Ovary (tissue), 9 donors: Measurements from ENCODE around the gene TOMM70. TPM values are rescaled to one million over a fixed set of nuclear protein-coding genes. Genes with fewer than 3 reads are reported as not detected.
A peak's percentile ranks its signal among the peaks of the same experiment; 100 is the strongest.
"Not testable (repeated sequence)": the region's sequence is repeated elsewhere in the genome, so short reads cannot be mapped to it uniquely, and the experiment has no call there.

ENCODE experiments used
- DNase-seq, 5 donors: peaks; one replicate each; pipeline ENCODE4 v3.0.0-alpha.2; 2019 to 2020
- H3K27ac ChIP-seq, 2 donors: fragments of 200-600 bp; one replicate each; pipeline versions ENCODE4 v1.5.1 to v1.8.0; 2019 to 2022
- H3K27me3 ChIP-seq: fragments of 200-600 bp; one replicate; pipeline ENCODE4 v1.8.0; 2022
- H3K36me3 ChIP-seq: fragments of 200-600 bp; sonication (generic); one replicate; pipeline ENCODE4 v1.5.1; 2019
- H3K4me1 ChIP-seq: one replicate; pipeline ENCODE4 v1.8.1; 2013; ENCODE audit warnings: mild to moderate bottlenecking, moderate library complexity; ENCODE audit not compliant: insufficient read depth
- H3K4me3 ChIP-seq: fragments of 200-600 bp; sonication (generic); one replicate; pipeline ENCODE4 v1.5.1; 2017
- H3K9me3 ChIP-seq, 2 donors: fragments of 200-600 bp in 1 of 2; sonication (generic) in 1 of 2; one replicate each; pipeline versions ENCODE4 v1.5.1 to v1.8.1; 2013 to 2019; ENCODE audit warnings: mild to moderate bottlenecking in 1 of 2, moderate library complexity in 1 of 2
- CTCF ChIP-seq, 3 donors: fragments of 450-650 bp in 2 of 3; fragments of 200-600 bp in 1 of 3; IDR thresholded peaks; one replicate each; pipeline versions ENCODE4 v1.5.1 to v1.8.0; 2016 to 2022; ENCODE audit warnings: antibody characterized with exemption in 3 of 3, mild to moderate bottlenecking in 1 of 3
- EP300 ChIP-seq: sonication (generic); formaldehyde crosslinking; IDR thresholded peaks from one replicate; pipeline ENCODE4 v1.6.1; 2017; ENCODE audit warnings: antibody characterized with exemption
- POLR2A ChIP-seq: fragments of 450-650 bp; IDR thresholded peaks from one replicate; pipeline ENCODE4 v1.6.1; 2017; ENCODE audit warnings: antibody characterized with exemption, mild to moderate bottlenecking, moderate library complexity
- whole genome bisulfite sequencing, 3 donors: extraction: QIAGEN DNeasy Blood & Tissue Kit in 1 of 3; methylation state at CpG; one replicate each; pipeline versions ENCODE4 v1.1.5 to v1.1.7; 2013 to 2017; 5-methylcytosine and 5-hydroxymethylcytosine counted together
- intact Hi-C, 4 donors: fragments of 100-400 bp; cut with DNase I; formaldehyde crosslinking; loops; one replicate each; pipeline versions ENCODE4 v1.11.0 to v1.15.1; 2022 to 2023
- polyA plus RNA-seq, 2 donors: library from polyadenylated mRNA; stranded (reverse); fragments of 200-250 nt in 1 of 2; fragments of 350-450 nt in 1 of 2; fragmentation: Illumina TruSeq in 1 of 2; extraction: RNeasy Lipid Tissue Mini Kit (QIAGEN cat#74804) in 1 of 2; gene quantifications; one replicate each; pipeline ENCODE4 v1.2.3, GENCODE V29; 2013 to 2014
- total RNA-seq, 7 donors: library from RNA; depleted of rRNA in 2 of 7; stranded (reverse); fragments of >200 nt in 2 of 7; fragmentation: NEBNext Ultra II Directional in 3 of 7; extraction: Animal tissue kit (Norgen Biotek cat#: 25700) in 3 of 7; gene quantifications; one replicate each; pipeline versions ENCODE4 v1.1.0 to v1.2.4, GENCODE V29; 2016 to 2023
- donor health status: DM: no; HTN: no; CAD: no; lungs with moderate emphysema.
- donor health status: DM: no; HTN: no; CAD: no.
- donor health status: Bipolar disorder and iron deficiency.
- donor health status: DM: yes; HTN: yes; CAD: no.
- donor health status: DM: no; HTN: no; CAD: no.
- donor health status: DM: yes; HTN: yes; CAD: no.

The TOMM70 gene
- total and polyA plus RNA-seq, 9 donors: 24.7 to 53.6 (median 37.3) TPM

GRCh38 chr3:100338911-100339310, 62.0 kb downstream of the TOMM70 start:
- no peak for DNase-seq
- WGBS, 3 donors: 83 to 93% (median 90%) methylated on average over 10 of the region's 10 CpGs

GRCh38 chr3:100336229-100336628, 64.7 kb downstream of the TOMM70 start:
- H3K36me3 ChIP-seq, H3K9me3 ChIP-seq, H3K27ac ChIP-seq, DNase-seq, H3K4me3 ChIP-seq, H3K4me1 ChIP-seq, intact Hi-C loops, H3K27me3 ChIP-seq: not testable (repeated sequence)
- WGBS, 3 donors: 88 to 93% (median 89%) methylated on average over 10 of the region's 10 CpGs

More at GRCh38 chr3:100338911-100339310, 62.0 kb downstream of the TOMM70 start:
- no peaks in the 10 kb centered on the region for H3K36me3 ChIP-seq
- H3K4me3 ChIP-seq: no peak overlapping the region
- H3K27ac ChIP-seq: no peak overlapping the region
- H3K9me3 ChIP-seq: no peaks in the 10 kb centered on the region
- TF ChIP-seq CTCF (IDR thresholded peaks at IDR 0.05) (no peak), EP300 (no peak), POLR2A (no peak)
- intact Hi-C loops: no loop called here
- no peaks in the 10 kb centered on the region for H3K27me3 ChIP-seq
- peaks cover 6% of the 10 kb centered on the region for H3K4me1 ChIP-seq

GRCh38 chr3:100335434-100335833, 65.5 kb downstream of the TOMM70 start:
- Histone ChIP-seq H3K27me3 (no peaks in the 10 kb centered on the region), H3K9me3 (no peaks in the 10 kb centered on the region), H3K4me1 (peaks cover 6% of the 10 kb centered on the region), H3K4me3 (peak overlapping the region; percentile 54), H3K27ac (peak overlapping the region; percentile 24 to 88), H3K36me3 (no peaks in the 10 kb centered on the region)
- intact Hi-C loops: no loop called here
- TF ChIP-seq EP300 (no peak), CTCF (IDR thresholded peaks at IDR 0.05) (no peak), POLR2A (no peak)
- 44 to 63% (median 47%) methylated on average over 14 of the region's 14 CpGs for WGBS, 3 donors
- peak in 4 of 5 donors; percentile 24 to 39 (median 28) for DNase-seq

- peak; percentile 81 to 92 (median 86) for DNase-seq
- H3K36me3 ChIP-seq: no peaks in the 10 kb centered on the region
- no peaks in the 10 kb centered on the region for H3K9me3 ChIP-seq
- WGBS, 3 donors: 0 to 1% (median 0%) methylated on average over 39 to 77 of the region's 77 CpGs
- intact Hi-C loops: no loop called here
- TF ChIP-seq EP300 (no peak), CTCF (IDR thresholded peaks at IDR 0.05) (no peak), POLR2A (peak; percentile 18)
- H3K4me3 ChIP-seq: peak within 1 kb of the TSS; percentile 54
- peaks cover 6% of the 10 kb centered on the region for H3K4me1 ChIP-seq
- peak within 1 kb of the TSS; percentile 50 to 88 for H3K27ac ChIP-seq
- no peaks in the 10 kb centered on the region for H3K27me3 ChIP-seq
Observed at GRCh38 chr3:100334488-100335351, 66.2 kb downstream of the TOMM70 start, which contains the start of gene NIT2. Gene NIT2 (plus strand): TSS chr3:100334757. CDS start chr3:100334792, 35 bp downstream.

- TF ChIP-seq POLR2A (no peak), CTCF (IDR thresholded peaks at IDR 0.05) (no peak), EP300 (no peak)
- no peaks in the 10 kb centered on the region for H3K27me3 ChIP-seq
- peak overlapping the region; percentile 54 for H3K4me3 ChIP-seq
- peak in 1 of 5 donors; percentile 28 for DNase-seq
- H3K4me1 ChIP-seq: peaks cover 6% of the 10 kb centered on the region
- intact Hi-C loops: no loop called here
- no peaks in the 10 kb centered on the region for H3K36me3 ChIP-seq
- H3K9me3 ChIP-seq: no peaks in the 10 kb centered on the region
- 34 to 43% (median 39%) methylated on average over 14 of the region's 14 CpGs for WGBS, 3 donors
- peak overlapping the region in 1 of 2 donors; percentile 88 for H3K27ac ChIP-seq
Observed at GRCh38 chr3:100333970-100334487, 66.9 kb downstream of the TOMM70 start.
